Suppressor macrophage treated with lipopolysaccharide for 1 hour (primary cell): ENCODE results near the gene NLRC3.
"Not testable (repeated sequence)": the region's sequence is repeated elsewhere in the genome, so short reads cannot be mapped to it uniquely, and the experiment has no call there.

Experiments used
- DNase-seq, 3 donors: peaks; one replicate each; pipeline ENCODE4 v3.0.0-alpha.2; 2020 to 2022

Gene NLRC3

DNA sequence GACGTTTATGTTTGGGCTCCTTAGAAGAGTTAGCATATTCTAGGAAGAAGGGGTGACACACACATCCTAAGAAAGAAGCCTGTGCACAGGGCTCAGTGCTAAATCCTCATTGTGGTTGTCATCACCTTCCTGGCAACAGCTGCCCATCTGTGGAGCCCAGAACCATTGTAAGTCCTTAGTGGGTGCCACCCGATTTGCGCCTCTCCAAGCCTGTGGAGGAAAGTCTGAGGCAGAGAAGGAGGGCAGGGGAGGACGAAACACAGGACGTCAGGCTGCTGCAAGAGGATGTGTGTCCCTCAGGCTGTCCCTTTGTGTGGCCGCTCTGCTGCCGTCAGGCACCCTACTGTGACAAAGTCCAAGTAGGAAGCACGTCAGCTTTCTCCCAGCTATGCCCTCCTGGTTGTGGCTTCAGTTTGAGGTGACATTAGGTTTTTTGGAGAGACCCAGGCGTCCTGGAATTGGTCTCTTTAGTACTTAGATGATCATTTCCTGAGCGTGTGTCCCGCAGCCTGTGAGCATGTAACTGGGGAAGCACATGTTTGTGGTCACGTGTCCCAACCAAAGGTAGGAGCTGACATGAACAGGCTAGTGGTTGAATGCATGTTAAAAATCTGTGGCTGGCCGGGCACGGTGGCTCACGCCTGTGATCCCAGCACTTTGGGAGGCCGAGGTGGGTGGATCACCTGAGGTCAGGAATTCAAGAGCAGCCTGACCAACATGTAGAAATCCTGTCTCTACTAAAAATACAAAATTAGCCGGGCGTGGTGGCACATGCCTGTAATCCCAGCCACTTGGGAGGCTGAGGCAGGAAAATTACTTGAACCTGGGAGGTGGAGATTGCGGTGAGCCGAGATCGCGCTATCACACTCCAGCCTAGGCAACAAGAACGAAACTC is 65.7 kb downstream of the NLRC3 start:
- no peak for DNase-seq

DNA sequence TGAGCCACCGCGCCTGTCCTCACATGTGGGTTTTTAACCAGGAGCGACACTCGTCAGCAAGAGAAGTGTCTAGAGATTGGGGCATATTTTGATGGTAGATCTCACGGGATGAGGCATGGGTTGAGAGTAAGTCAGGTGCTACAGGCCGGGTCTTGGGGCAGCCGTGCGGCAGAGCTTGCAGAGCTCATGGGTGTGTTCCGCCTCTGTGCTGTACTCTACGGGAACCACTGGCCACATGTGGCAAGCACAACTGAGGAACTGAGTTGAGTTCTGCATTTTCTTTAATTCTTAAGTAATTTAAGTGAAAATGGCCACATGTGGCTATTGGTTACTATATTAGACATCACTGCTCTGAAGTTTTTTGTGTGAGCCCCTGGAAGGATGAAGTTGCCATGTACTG is 66.8 kb downstream of the NLRC3 start:
- no peak for DNase-seq

GRCh38 chr16:3509470-3509928 is 67.7 kb downstream of the NLRC3 start:
- DNase-seq, result no peak

DNA sequence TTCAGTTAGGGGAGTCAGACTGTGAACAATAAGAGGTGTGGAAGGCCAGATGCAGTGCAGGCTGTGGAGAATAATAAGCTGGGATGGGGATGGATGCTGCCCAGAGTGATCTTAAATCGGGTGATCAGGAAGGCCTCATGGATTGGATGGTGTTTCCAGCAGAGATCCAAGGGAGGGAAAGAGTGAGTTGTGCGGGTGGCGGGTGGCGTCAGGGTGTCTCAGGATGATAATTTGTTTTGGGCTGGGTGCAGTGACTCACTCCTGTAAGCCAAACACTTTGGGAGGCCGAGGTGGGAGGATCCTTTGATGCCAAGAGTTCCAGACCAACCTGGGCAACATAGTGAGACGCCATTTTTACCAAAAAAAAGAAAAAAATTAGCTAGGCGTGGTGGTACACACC is 68.5 kb downstream of the NLRC3 start:
- DNase-seq, result no peak

GRCh38 chr16:3503523-3503922 is 73.7 kb downstream of the NLRC3 start:
- DNase-seq, result no peak

- DNase-seq, result no peak
Observed at GRCh38 chr16:3501783-3502400, 75.3 kb downstream of the NLRC3 start.

- DNase-seq, result not testable (repeated sequence)
Observed at GRCh38 chr16:3501412-3501761, 75.8 kb downstream of the NLRC3 start.

GRCh38 chr16:3498988-3499387 is 78.2 kb downstream of the NLRC3 start:
- DNase-seq, result no peak

DNA sequence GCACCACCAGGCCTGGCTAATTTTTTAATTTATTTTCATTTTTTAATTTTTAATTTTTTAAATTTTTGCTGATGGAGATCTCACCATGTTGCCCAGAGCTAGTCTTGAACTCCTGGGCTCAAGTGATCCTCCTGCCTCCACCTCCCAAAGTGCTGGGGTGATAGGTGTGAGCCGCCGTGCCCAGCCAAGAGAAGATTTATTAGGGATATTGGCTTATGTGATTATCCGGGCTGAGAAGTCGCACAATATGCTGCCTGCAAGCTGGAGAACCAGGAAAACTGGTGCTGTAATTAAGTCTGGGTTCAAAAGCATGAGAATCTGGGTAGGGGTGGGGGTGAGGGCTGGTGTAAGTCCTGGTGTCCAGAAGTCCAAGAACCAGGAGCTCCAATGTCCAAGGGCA is 79.4 kb downstream of the NLRC3 start:
- no peak for DNase-seq

DNA sequence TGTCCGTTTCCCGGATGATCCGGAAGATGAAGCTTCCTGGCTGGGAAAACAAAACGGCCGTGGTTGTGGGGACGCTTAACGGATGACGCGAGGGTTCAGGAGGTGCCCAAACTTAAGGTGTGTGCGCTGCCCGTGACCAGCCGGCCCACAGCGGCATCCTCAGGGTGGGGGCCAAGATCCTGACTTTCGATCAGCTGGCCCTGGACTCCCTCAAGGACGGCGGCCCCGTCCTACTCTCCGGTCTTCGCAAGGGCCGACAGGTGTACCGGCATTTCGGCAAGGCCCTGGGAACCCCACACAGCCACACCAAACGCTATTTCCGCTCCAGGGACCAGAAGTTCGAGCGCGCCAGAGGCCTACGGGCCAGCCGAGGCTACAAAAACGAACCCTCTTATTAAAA is 80.8 kb downstream of the NLRC3 start:
- no peak for DNase-seq

DNA sequence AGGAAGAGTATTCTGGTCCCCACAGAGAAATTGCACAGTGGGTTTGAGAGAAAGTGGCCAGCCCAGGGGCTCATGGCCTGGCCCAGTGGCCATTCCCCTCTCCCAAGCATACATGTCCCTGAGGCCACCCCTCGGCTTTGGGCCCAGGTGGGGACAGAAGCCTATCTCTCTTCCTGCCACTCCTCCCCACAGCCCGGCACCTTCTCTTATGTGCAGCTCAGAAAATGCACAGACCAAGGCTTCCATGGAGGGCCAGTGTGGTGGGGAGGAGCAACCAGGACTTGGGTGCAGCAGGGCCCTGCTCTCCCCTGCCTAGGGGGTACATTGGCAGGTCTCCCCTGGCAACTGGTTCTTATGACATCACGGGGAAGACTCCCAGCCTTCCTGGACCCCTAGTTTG is 82.0 kb downstream of the NLRC3 start, which contains the start of gene C16orf90:
Gene C16orf90 (minus strand): TSS at position 314 of the 400 bp plus-strand sequence. CDS start 68 bp downstream, at position 246.
- DNase-seq, result no peak

DNA sequence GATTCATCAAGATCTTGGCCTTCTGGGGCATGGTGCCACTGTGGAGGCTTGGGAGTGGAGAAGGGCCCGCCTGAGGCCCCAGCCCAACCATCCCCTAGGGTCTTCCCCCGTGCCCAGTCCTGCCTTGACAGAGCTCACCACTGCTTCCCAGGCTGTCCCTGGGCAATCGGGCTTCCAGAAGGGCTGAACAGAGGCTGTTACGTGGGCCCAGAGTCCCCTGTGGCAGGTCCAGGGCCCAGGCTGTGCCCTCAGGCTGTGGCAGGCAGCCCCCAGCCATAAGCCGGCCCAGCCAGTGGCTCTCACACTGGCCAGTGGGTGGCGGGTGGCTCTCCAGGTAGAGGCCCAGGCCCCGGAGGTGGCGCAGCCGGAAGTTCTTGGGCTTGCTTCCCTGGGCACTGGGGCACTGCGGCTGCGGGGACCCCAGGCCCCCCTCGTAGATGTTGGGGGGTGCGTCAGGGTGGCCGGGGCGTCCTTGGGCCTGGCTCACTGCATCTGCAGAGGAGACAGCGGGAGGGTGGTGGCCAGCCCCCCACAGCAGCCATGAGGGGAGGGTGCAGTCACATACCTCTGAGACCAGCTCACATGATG is 82.7 kb downstream of the NLRC3 start:
- no peak for DNase-seq

DNA sequence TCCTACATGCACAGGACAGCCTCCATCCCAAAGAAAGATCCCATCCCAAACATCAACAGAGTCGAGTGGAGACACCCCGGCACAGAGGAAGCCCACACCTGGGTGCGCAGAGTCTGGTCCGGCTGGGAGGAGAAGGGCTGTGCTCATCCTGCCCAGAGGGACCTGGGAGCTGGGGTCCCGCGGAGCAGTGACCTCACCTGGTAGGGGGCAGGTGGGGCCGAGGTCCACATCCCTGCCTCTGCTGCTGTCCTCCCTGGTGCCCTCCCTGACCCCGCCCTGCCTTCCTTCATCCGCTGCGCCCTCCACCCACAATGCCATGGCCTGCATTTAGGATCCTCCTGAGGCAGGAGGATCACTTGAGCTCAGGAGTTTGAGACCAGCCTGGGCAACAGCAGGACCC is 84.8 kb downstream of the NLRC3 start:
- DNase-seq, result no peak

DNA sequence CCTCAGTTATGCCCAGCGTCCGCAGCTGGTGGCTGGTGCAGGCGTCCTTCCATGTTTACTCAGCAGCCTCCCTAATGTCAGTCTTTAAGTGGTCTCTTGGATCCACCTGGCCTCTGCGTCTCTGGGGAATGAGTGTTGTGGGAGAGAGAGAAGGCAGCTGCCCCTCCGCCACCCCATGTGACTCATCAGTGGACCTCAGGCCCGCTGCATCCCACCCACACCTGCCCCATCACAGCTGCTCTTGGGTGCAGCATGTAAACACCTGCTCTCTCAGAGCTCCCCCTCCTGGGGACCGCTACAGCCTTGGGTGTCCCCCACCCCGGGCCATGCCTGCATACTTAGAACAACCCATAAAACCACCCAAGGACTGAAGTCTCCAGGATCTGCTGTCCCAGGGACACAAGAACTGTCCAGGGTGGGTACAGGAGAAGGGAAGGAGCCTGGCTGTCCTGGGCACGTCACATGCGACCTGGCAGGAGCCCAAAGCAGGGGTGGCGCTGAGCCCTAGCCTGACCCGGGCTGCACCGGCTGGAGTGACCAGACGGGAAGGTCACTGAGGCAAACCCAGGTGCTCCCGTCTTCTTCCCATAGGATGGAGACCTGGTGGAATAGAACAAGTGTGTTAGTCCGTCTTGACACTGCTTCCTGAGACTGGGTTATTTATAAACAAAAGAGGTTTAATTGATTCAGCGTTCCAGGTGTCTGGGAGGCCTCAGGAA is 86.1 kb downstream of the NLRC3 start:
- no peak for DNase-seq
